ENCODE measurements around the gene PSMC2. TPM values are rescaled to one million over a fixed set of nuclear protein-coding genes. Genes with fewer than 3 reads are reported as not detected.

Gene PSMC2
- total RNA-seq, 1 experiment from 2014 or later = 171 TPM

DNA sequence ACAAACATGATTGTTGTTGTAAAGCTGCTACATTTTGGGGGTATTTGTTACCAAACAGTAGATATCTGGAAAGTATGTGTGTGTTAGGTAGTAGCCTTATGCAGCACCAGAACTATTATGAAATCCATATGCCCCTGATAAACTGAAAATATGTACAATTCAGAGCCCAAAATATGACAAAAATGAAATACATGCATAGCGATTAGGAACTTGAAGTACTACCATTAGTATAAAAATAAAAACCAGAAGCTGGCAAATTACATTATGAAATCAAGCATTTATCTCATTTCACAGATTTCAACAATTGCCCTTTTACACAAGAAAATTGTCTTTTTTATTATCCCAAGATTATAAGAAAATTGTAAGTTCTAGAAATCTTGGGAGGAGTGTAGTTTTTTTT, 64.7 kb downstream of the PSMC2 start:
- in situ Hi-C loops (cut with HindIII; ENCODE audit: low pct_unique_long_range_greater_than_20kb, low sequenced_read_pairs) = no loop called here
- intact Hi-C loops (cut with micrococcal nuclease; ENCODE audit: unreplicated experiment) = no loop called here

DNA sequence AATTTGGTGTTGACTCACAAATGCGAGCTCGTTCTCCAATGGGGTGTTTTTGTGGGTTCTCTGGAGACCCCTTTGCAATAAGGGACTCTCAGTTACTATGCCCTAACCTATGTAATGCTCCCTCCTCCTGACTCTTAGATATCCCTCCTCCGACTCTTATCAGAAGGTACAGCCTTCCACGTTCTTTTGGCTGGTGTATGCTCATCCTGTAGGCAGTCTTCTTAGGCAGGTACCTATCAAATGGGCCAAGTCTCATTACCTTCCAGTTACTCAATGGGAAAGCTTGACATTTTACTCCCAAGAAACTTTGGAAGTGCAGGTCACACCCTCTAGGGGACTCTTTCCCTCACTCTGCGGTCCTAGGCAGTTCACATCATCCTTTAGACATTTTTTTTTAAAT, 66.0 kb downstream of the PSMC2 start:
- H3K27ac ChIP-seq (ENCODE audit: low read length) = no peak overlapping the region
- BruUV-seq (replicated peaks) = no TSS peak
- POLR2A ChIA-PET = no interaction called here
- 0 out of 2 replicates have a peak, but pooled peaks cover 3% of the 10 kb centered on the region for H3K27me3 ChIP-seq (ENCODE audit: control insufficient read depth, insufficient read depth, low read length)
- H3K36me3 ChIP-seq (ENCODE audit: control insufficient read depth, insufficient read depth, low read length) = no peaks in the 10 kb centered on the region
- H3K4me3 ChIP-seq (ENCODE audit: low read depth in 2 of 2, low read length in 2 of 2) = no peak overlapping the region
- in situ Hi-C loops (cut with HindIII; ENCODE audit: low pct_unique_long_range_greater_than_20kb, low sequenced_read_pairs) (no loop called here), intact Hi-C loops (cut with micrococcal nuclease; ENCODE audit: unreplicated experiment) (no loop called here)
- ATAC-seq (no peak), DNase-seq (ENCODE audit: low read depth, low spot score) (no peak)
- no peaks in the 10 kb centered on the region for H3K9me3 ChIP-seq (ENCODE audit: control insufficient read depth, insufficient read depth, low read depth, low read length)
- CTCF ChIA-PET = no interaction called here
- no peaks in the 10 kb centered on the region for H3K4me1 ChIP-seq (ENCODE audit: control insufficient read depth, insufficient read depth, low read length)
- TF ChIP-seq, protein P1, sequence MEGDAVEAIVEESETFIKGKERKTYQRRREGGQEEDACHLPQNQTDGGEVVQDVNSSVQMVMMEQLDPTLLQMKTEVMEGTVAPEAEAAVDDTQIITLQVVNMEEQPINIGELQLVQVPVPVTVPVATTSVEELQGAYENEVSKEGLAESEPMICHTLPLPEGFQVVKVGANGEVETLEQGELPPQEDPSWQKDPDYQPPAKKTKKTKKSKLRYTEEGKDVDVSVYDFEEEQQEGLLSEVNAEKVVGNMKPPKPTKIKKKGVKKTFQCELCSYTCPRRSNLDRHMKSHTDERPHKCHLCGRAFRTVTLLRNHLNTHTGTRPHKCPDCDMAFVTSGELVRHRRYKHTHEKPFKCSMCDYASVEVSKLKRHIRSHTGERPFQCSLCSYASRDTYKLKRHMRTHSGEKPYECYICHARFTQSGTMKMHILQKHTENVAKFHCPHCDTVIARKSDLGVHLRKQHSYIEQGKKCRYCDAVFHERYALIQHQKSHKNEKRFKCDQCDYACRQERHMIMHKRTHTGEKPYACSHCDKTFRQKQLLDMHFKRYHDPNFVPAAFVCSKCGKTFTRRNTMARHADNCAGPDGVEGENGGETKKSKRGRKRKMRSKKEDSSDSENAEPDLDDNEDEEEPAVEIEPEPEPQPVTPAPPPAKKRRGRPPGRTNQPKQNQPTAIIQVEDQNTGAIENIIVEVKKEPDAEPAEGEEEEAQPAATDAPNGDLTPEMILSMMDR (IDR thresholded peaks at IDR 0.05) = no peak
- TF ChIP-seq TCF7L2 (IDR thresholded peaks at IDR 0.05; ENCODE audit: low read depth, low read length) (no peak), SIN3A (IDR thresholded peaks at IDR 0.05; ENCODE audit: borderline replicate concordance, insufficient read depth, low read depth, low read length) (no peak), POLR2AphosphoS5 (IDR thresholded peaks at IDR 0.05; ENCODE audit: low read depth, low read length) (no peak)
- TF ChIP-seq, protein P2, sequence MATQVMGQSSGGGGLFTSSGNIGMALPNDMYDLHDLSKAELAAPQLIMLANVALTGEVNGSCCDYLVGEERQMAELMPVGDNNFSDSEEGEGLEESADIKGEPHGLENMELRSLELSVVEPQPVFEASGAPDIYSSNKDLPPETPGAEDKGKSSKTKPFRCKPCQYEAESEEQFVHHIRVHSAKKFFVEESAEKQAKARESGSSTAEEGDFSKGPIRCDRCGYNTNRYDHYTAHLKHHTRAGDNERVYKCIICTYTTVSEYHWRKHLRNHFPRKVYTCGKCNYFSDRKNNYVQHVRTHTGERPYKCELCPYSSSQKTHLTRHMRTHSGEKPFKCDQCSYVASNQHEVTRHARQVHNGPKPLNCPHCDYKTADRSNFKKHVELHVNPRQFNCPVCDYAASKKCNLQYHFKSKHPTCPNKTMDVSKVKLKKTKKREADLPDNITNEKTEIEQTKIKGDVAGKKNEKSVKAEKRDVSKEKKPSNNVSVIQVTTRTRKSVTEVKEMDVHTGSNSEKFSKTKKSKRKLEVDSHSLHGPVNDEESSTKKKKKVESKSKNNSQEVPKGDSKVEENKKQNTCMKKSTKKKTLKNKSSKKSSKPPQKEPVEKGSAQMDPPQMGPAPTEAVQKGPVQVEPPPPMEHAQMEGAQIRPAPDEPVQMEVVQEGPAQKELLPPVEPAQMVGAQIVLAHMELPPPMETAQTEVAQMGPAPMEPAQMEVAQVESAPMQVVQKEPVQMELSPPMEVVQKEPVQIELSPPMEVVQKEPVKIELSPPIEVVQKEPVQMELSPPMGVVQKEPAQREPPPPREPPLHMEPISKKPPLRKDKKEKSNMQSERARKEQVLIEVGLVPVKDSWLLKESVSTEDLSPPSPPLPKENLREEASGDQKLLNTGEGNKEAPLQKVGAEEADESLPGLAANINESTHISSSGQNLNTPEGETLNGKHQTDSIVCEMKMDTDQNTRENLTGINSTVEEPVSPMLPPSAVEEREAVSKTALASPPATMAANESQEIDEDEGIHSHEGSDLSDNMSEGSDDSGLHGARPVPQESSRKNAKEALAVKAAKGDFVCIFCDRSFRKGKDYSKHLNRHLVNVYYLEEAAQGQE (IDR thresholded peaks at IDR 0.05; ENCODE audit: insufficient read depth in 1 of 2, low read depth in 2 of 2, low read length in 1 of 2) = no peak

More for the DNA sequence above, 64.7 kb downstream of the PSMC2 start:
- no peak for ATAC-seq
- POLR2A ChIA-PET = no interaction called here
- H3K4me3 ChIP-seq (ENCODE audit: low read depth in 2 of 2, low read length in 2 of 2) = no peak overlapping the region
- no peaks in the 10 kb centered on the region for H3K4me1 ChIP-seq (ENCODE audit: control insufficient read depth, insufficient read depth, low read length)
- H3K9me3 ChIP-seq (ENCODE audit: control insufficient read depth, insufficient read depth, low read depth, low read length) = no peaks in the 10 kb centered on the region
- BruUV-seq (replicated peaks) = no TSS peak
- H3K36me3 ChIP-seq (ENCODE audit: control insufficient read depth, insufficient read depth, low read length) = no peaks in the 10 kb centered on the region
- no peak for TF ChIP-seq POLR2AphosphoS5 (IDR thresholded peaks at IDR 0.05; ENCODE audit: low read depth, low read length)
- TF ChIP-seq TCF7L2 (IDR thresholded peaks at IDR 0.05; ENCODE audit: low read depth, low read length) = no peak
- TF ChIP-seq, protein P2 (IDR thresholded peaks at IDR 0.05; ENCODE audit: insufficient read depth in 1 of 2, low read depth in 2 of 2, low read length in 1 of 2) = no peak
- TF ChIP-seq SIN3A (IDR thresholded peaks at IDR 0.05; ENCODE audit: borderline replicate concordance, insufficient read depth, low read depth, low read length) = no peak
- TF ChIP-seq, protein P1 (IDR thresholded peaks at IDR 0.05) = no peak
- H3K27ac ChIP-seq (ENCODE audit: low read length) = no peak overlapping the region
- DNase-seq (ENCODE audit: low read depth, low spot score) = no peak
- peaks cover 3% of the 10 kb centered on the region; the same call in 1 of the 2 replicates for H3K27me3 ChIP-seq (ENCODE audit: control insufficient read depth, insufficient read depth, low read length)
- CTCF ChIA-PET = no interaction called here
